Midbrain (tissue), 1 donor: ENCODE data around the gene ZBTB8OS.
A peak's percentile ranks its signal among the peaks of the same experiment; 100 is the strongest.
"Not testable (repeated sequence)": the region's sequence is repeated elsewhere in the genome, so short reads cannot be mapped to it uniquely, and the experiment has no call there.

ENCODE experiments used
- DNase-seq: peaks from one replicate; lab custom pipeline; 2025; lab: John Stamatoyannopoulos, UW

Gene ZBTB8OS

DNA sequence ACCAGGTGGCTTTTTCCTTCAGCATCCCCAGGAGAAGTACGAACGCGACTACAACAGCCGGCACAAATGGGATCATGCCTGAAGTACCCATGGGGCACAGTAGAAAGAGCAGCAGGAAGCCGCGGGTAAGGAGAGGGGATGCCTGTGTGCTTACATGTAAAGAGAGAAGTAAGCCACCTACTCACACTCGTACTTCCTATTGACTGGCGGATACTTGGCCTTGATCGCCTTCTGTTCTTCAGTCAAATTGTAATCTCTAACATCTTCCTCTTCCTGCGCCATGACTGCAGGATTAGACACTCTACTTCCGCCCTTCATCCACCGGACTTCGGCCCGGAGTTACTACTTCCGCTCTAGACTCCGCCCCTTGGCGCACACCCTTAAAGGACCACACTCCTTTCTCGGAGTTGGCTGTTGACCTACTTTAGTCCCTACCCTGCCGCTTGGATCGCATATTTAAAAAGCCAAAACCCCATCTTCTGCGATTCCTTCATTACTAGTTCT lies at the start of gene ZBTB8OS:
Gene ZBTB8OS (minus strand): TSS at position 303 of the 504 bp plus-strand sequence. CDS start 21 bp downstream, at position 282.
- DNase-seq: peak; percentile 94

GRCh38 chr1:32696996-32697395 lies 46.6 kb upstream of the ZBTB8OS start:
- not testable (repeated sequence) for DNase-seq

GRCh38 chr1:32696041-32696440 lies 45.7 kb upstream of the ZBTB8OS start:
- no peak for DNase-seq

- DNase-seq: no peak
These were observed 45.0 kb upstream of the ZBTB8OS start for GRCh38 chr1:32695098-32695904.

- DNase-seq: no peak
These were observed 43.3 kb upstream of the ZBTB8OS start for GRCh38 chr1:32693455-32694174.

- no peak for DNase-seq
These were observed 36.0 kb upstream of the ZBTB8OS start for GRCh38 chr1:32686387-32686786.

GRCh38 chr1:32685498-32685897 lies 35.1 kb upstream of the ZBTB8OS start:
- DNase-seq: no peak

- no peak for DNase-seq
These were observed 33.9 kb upstream of the ZBTB8OS start for GRCh38 chr1:32684167-32684811.

DNA sequence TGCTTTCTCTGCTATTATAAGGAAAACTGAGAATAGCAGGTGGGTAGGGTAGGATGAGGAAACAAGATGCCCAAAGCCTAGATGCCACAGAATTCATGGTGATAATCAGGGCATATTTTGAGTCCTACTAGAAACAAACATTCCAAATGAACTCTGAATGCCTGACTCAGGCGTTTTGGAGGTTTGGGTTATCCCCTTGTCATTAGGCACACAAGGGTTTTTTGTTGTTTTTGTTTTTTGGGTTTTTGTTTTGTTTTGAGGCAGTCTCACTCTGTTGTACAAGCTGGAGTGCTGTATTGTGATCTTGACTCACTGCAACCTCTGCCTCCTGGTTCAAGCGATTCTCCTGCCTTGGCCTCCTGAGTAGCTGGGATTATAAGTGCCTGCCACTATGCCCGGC lies 33.0 kb upstream of the ZBTB8OS start:
- no peak for DNase-seq

GRCh38 chr1:32681999-32682398 lies 31.6 kb upstream of the ZBTB8OS start:
- no peak for DNase-seq

DNA sequence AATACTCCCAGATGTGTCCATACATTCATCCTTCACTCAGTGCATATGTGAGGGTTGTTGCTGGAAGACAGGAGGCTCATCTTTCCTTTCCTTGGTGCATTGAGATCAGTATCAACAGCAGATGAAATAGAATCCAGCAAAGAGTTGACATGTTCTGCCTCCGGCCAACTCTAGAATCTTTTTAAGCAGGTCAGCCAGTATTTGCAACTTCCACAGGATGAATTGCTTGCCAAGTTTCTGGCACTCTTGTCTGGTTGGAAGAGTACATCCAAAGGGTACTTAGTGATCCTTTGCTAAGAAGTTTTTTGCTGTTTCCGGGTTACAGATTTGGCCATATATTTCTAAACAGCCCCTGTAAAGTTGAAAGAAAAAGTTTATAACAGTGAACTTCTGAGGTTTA lies 31.2 kb upstream of the ZBTB8OS start:
- DNase-seq: peak; percentile 51

DNA sequence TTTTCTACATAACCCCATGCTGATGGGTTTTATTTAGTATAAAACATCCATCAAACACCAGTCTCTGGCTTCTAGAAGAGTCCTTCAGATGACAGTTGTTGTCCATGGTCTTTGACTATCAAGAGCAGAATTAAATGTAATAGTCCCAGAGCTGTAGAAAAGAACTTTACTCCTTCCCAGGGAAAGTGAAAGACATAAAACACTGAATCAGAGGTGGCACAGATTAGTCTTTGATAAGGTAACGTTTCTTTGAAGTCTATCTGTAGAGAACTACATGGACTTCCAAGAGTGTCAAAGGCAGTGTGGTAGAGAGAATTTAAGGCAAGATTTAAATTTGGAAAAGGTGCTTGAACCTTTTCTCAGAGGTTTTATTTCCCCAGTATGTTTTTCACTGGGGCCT lies 30.3 kb upstream of the ZBTB8OS start:
- DNase-seq: no peak

- DNase-seq: not testable (repeated sequence)
These were observed 29.6 kb upstream of the ZBTB8OS start for GRCh38 chr1:32679993-32680392.

- DNase-seq: no peak
These were observed 26.6 kb upstream of the ZBTB8OS start for GRCh38 chr1:32676945-32677344.

DNA sequence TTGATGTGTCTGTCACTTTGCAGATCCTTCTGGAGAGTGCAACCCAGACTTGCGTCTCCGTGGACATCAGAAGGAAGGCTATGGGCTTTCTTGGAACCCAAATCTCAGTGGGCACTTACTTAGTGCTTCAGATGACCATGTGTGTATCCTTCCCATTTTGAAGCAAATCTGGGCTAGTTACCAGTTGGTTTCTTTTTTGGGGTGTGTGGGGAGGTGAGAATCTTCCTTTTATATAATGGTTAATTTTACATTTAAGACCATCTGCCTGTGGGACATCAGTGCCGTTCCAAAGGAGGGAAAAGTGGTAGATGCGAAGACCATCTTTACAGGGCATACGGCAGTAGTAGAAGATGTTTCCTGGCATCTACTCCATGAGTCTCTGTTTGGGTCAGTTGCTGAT lies 18.4 kb upstream of the ZBTB8OS start:
- not testable (repeated sequence) for DNase-seq

GRCh38 chr1:32666901-32667566 lies 16.7 kb upstream of the ZBTB8OS start:
- DNase-seq: no peak

- no peak for DNase-seq
These were observed 15.6 kb upstream of the ZBTB8OS start for GRCh38 chr1:32665915-32666314.

DNA sequence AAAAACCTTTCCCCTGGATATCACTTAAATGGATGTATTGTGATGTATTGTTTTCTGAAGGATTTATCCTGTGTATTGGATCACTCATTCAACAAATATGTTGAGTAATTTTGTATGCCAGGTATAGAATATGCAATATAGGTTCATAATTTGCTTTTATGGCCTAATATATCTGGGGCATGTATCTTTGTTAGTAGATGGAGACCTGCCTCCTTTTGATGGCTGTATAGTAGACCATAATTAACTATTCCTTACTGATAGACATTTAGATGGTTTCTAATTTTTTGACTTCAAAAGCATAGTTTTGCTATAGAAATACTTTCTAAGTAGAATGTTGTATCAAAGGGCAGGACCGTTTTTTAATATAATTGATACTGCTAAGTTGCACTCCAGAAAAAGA lies 9.2 kb upstream of the ZBTB8OS start:
- no peak for DNase-seq

DNA sequence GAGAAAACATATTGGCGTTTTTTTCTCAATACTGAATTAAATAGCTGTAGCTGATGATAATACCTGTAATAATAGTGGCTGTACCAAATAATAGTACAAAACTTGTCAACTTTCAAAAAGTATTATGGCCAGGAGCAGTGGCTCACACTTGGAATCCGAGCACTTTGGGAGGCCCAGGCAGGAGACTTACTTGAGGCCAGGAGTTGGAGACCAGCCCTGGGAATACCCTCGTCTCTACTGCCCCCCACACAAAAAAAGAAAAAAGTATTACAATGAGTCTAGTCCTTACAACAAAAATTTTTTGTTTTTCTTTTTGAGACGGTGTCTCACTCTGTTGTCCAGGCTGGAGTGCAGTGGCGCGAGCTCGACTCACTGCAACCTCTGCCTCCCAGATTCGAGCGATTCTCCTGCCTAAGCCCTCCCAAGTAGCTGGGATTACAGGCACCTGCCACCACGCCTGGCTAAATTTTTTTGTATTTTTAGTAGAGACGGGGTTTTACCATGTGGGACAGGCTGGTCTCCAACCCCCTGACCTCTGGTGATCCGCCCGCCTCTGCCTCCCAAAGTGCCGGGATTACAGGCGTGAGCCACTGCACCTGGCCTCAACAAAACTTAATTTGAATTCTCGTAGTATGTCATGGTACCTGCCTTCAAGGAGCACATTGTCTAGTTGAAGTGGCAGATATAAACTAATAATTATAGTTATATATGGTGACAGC lies 2.1 kb upstream of the ZBTB8OS start:
- no peak for DNase-seq

DNA sequence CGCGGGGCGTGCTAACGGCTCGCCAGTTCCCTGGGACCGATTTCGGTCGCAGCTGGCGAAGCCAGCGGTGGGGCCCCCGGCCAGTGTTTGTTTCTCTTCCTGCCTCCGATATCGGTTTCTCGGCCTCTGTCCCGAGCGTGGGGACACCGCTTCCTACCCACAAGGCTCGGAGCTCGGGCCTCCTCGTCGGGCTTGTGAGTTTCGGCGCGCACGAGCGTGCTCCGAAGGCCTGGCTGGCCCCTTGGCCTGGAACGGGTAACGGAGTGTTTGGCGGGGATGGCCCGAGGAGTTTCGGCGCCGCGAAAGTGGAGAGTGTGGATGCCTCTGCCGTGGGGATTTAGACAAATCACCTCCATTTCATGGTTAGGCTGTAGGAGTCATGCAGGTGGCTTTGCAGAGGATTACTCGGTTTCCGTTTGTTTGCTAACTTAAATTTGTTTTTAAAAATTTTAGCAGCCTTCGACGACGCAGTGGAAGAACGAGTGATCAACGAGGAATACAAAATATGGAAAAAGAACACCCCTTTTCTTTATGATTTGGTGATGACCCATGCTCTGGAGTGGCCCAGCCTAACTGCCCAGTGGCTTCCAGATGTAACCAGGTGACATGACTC lies 1.2 kb upstream of the ZBTB8OS start:
- DNase-seq: no peak
